HG03378 (cell line): ENCODE results near the gene CMTM1.
"Not testable (repeated sequence)": the region's sequence is repeated elsewhere in the genome, so short reads cannot be mapped to it uniquely, and the experiment has no call there.

Experiments used
- ATAC-seq: cut with Tn5 transposase; IDR thresholded peaks from one replicate; pipeline ENCODE4 v1.9.1; 2021; ENCODE audit warnings: mild to moderate bottlenecking, moderate library complexity; ENCODE audit not compliant: unreplicated experiment

Gene CMTM1

DNA sequence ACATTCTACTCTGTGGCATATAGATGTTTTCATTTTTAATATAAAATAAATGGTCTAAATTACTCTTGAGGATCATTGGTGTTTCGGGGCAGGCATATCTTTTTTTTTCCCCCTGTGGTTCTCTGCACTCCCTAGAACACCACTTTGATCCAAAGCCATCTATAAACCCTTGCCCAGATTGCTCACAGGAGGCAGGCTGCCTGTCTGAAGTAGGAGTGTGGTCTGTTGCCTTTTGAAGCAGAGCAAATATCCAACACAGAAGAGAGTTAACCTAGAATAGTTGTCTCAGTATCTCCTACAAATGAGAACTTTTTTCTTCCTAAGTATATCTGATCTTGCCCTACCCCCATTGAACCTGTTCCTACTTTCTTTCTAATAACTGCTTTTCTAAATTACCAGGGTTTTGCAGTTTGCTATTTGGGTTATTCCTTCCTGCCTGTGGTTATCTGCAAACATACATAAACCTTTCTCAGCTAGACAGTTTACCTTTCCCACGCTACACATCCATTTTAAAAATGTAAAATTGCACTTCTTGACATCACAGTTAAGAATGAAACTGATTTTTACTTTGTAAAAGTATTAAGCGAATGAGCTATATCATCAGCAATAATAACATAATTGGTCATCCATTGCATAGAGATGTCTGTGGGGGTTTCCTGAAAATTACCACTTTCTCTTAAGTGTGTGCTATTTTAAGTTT, 4.7 kb upstream of the CMTM1 start:
- ATAC-seq, result no peak

DNA sequence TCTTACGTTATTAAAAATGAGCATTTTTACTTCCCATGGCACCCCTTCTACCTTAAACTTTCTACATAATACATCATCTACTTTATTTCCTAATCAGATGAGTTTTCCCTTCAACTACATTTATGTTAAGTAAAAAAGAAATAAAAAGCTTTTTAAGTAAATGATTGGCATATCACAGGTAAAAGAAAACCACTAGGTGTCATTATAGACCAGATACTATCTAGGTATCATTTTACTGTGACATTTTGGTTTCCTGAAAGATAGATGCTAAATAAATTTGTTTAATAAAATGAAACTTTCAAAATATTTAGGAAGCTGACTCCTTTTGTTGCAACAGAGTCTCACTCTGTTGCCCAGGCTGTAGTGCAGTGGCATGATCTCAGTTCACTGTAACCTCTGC, 3.8 kb upstream of the CMTM1 start:
- no peak for ATAC-seq

DNA sequence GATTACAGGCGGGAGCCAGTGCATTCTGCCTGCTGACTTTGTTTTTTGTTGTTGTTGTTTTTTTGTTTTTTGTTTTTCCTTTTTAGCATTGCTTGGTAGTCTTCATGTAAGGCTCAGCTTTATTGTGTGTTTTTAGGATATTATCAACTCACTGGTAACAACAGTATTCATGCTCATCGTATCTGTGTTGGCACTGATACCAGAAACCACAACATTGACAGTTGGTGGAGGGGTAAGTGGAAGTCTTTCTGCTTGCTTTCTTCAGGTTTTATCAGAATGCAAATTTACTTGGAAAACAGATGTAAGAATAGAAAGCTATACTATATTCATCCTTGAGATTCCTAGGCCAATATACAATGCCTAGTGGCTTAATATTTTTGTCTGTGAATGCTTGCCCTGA, 3.3 kb upstream of the CMTM1 start:
- no peak for ATAC-seq

DNA sequence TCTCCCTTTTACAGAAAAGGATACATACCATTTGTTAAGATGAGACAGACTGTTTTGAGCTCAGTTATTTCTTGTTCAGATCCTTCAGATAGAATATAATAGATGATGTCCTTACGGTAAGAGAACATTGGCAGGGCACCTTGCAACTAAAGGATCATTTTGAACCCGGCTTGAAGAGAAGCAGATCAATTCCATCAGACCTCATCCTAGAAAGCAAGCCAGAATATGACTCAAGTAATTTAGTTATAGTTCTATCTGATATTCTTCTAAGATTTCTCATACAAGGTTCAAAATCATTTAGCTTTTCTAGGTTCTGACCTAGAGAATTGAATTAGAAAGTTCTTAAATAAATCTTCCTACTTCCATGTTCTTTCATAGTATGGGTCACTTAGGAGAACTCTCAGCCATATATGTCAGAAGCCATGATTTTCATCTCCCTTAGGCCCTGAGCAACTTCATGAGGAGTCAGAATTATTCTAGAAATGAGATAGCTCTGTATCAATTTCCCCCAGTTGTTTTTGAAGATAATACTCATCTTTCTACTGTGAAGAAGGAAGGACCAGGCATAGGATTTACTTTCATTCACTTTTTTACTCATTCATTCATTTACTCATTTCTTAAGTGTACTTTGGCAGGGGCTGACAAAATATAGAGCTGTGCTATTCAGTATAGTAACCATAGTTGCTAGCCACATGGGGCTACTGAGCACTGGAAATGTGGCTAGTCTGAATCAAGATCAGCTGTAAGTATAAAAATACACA, 2.5 kb upstream of the CMTM1 start:
- ATAC-seq, result no peak

DNA sequence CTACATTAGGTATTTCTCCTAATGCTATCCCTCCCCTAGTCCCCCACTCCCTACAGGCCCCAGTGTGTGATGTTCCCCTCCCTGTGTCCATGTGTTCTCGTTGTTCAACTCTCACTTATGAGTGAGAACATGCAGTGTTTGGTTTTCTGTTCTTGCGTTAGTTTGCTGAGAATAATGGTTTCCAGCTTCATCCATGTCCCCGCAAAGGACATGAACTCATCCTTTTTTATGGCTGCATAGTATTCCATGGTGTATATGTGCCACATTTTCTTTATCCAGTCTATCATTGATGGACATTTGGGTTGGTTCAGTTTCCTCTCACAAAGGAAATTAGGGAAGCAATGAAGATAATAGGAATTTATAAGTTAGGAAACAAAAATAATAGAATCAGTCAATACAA, 1.0 kb downstream of the CMTM1 start:
- ATAC-seq, result not testable (repeated sequence)

DNA sequence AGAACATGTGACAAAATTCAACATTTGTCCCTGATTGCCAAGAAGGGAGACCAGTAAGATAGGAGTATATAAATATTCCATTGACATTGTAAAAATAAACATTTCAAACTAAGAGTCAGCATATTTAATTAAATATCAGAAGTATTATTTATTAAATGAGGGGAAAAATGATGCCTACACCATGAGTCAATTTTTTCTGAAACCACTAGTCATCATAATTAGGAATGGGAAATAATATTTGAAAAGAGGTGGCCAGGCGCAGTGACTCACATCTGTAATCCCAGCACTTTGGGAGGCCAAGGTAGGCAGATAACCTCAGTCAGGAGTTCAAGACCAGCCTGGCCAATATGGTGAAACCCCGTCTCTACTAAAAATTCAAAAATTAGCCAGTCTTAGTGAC, 2.1 kb downstream of the CMTM1 start:
- ATAC-seq, result no peak

DNA sequence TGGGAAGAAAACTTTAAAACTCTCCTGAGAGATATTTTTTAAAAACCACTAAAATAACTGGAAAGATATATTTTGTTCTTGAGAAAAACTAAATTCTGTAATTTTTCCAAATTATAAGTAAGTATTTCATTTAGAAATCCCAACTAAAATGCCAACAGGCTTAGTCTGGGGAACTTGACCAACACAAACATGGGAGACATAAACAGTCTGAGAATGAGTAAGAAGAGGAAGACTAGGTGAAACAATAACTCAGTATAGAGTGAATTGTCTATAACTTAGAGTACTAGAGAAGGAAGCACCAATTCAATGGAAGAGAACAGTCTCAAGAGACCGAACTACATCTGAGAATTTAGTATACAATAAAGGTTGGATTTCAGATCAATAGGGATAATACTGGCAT, 2.9 kb downstream of the CMTM1 start:
- ATAC-seq, result no peak

DNA sequence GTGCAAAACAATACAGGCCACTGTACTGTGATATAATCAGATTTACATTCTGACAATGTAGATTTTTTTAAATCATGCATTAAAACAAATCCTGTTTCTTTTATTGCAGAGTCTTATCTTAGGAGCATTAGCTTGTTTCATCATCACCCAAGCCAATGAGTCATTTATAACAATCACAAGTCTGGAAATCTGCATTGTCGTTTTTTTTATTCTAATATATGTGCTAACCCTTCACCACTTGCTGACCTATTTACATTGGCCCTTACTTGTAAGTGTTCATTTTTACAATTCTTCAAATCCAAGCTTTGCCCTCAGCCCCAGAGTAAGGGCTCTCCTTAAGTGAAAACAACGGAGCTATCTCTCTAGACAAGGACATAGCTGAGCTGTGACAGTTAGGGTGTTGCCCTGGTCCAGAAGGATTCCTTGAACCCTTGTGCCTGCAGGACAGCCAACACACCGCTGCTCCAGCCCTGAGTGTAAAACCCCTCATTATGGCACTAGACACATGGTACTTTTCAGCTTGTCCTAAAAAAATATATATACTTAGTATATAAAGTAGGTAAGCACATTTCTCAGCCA, 3.7 kb downstream of the CMTM1 start:
- no peak for ATAC-seq

DNA sequence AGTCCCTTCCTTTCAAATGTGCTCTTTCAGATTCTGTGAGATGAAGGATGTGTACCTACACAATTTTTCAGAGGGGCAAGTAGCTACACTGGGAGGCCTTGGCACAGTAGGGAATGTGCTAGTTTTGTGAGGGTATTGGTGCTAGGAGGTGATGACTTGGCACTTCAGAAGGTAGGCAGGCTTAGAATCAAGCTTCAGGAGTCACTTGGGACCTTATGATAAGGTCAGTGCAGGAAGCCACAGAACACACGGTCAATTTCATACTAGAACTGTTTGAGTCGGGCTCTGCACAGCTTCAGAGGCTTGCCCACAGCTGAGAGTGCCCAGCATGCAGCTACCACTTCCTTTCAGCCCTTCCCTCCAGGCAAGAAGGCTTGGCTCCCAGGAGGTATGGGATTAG, 6.1 kb downstream of the CMTM1 start:
- no peak for ATAC-seq

DNA sequence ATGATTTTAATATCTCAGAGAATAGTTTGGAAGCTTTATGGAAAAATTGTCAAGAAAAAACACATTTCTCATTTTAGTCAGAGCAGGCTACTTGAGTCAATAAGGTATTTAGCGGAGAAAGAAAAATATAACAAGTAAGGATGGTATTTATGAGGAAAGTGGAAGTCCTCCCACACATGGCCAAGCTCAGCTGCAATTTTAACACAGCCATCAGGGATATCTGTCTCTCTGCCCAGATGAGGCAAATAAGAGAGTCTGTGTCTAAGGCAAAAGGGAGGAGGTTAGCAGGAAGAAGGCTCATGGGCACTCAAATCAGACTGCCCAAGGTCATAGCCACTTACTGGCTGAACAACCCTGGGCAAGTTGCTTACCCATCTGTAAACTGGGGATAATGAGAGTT, 7.8 kb downstream of the CMTM1 start:
- no peak for ATAC-seq

DNA sequence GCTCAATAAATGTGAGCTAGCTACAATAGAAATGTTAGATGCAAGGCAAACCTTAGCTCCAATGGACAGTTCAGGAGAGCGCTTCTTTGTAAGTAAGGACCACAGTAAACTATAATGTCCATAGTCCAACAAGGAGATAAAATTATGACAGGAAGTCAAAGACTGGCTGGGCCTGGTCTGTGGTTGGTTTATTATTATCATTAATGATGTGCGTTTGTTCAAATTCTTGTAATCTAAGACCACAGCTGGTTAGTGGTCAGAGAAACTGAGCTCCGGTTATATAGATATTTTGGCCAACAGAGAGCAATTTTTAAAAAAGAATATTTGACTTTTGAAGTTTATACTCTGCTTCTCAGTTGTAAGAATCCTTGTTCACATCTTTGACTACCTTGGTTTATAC, 8.3 kb downstream of the CMTM1 start:
- no peak for ATAC-seq

DNA sequence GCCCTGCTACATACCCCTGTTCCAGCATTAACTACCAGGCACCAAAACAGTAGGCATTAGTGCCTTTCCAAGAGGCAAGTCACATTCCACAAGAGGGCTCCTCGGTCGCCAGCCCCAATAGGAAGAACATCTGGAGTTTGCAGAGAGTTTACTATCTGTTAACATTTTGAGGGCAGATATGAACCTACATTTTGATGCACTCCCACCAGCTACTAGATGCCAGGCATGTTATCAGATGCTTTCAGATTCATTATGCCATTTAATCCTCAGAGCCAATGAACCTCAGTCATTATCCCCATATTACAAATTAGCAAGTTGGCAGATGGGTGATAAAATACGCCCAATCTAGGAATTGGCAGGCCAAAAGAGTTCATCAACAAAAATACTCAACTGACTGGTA, 8.8 kb downstream of the CMTM1 start:
- no peak for ATAC-seq

DNA sequence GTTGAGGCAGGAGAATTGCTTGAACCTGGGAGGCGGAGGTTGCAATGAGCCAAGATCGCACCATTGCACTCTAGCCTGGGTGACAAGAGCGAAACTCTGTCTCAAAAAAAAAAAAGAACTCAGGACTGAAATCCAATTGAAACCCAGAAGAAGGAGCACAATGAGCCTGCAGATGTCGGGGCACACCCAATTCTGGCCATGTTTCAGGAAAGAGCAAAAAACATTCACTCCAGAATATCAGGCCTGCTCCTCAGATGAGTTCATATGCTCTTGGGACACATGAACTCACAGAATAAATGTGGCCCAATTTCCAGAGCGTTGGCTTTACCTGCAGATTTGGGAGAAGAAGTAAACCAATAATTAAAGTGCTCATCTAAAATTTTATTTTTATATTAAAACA, 10.1 kb downstream of the CMTM1 start:
- no peak for ATAC-seq

DNA sequence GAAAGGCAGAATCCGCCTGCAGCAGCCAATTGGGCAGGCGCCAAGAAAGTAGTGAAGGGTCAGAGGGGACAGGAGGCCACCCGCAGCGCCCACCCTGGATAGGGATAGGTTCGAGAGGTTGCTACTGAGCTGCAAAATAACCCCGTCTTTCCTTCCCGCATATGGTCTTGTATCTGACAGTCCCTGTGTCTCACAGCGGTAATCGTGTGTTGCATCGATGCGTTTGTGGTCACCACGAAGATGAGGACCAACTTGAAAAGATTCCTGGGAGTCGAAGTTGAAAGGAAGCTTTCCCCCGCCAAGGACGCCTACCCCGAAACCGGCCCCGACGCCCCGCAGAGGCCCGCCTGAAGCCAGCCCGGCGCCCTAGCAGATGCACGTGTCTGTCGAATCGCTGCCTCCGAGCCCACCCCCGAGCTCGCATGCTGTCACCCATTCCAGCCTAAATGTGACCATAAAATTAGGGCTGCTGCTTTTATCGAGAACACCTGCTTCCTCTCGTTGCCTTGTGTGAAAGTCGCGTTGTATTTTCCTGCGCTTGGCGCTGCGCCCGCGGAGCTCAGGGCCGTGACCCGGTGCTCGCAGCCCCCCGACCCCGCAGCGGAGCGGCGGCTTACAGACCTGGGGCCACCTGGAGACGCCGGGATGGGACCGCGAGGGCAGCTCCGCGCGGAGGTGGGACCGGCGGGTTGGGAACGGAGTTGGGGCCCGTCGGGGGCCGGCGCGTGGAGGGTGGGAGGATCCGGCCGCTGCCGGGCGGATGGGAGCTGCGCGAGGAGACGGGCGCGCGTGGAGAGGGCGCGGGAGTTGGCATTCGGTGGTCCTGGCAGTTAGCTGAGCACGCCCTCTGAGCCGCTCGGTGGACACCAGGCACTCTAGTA, 12.7 kb downstream of the CMTM1 start, which contains the start of gene CMTM2:
CMTM2 (plus strand) TSS at position 813 of the 881 bp plus-strand sequence. CDS start 145 bp downstream, outside the sequence.
- ATAC-seq, result no peak

DNA sequence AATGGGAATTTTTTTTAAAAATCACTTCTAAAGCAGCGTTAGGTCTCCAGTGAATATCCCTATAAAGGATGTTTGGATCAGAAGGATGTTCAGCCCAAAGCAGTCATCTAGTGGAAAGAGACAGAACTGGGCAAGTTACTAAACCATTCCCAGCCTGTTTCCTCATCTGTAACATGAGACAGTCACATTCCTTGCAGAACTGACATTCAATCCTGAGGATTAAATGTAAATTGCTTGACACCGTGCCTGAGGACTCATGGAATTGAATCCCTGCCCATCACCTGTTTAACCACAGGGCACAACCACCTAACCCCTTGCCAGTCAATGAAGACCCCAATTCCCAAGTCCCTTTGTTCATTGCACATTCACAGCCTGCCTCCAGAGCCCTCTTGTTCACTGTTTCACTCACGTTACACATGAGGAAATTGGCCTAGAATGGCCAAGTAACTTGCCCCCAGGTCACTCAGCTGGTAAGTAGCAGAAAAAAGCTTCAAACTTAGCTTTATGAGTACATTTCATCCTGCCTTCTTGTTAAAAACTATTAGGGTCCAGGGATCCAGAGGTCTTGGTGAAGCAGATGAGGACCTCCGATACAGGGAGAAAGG, 14.5 kb downstream of the CMTM1 start:
- ATAC-seq, result no peak

DNA sequence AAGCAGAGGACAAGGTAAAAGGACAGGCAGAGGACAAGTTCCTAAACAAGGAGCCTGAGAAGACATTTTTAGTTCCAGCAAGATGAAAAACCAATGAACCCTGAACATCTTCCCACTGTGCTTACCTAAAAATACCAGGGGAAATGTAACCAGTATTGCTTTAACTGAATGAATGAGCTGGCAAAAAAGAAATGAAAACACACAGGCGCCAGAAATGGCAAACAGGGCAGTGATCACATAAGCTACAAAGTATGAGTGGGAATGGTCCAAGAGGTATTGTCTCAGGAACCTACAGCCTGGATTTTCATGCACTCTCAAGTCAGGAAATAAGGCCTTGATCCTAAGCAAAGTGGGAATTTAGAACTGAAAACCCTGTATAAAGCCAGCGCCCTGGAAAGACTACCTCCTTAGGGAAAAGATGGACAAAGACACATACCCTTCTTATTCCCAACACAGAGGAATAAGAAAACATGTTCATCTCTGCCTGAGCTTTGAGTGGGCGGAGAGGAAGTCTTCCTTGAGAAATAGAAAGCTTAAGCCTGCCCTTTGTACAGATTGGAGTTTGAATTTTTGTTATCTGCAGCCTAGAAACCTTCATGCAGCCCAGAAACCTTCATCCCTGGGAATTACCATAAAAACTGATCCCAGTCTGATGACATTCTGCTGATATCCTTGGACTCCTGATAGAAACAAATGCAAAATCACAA, 15.2 kb downstream of the CMTM1 start:
- no peak for ATAC-seq

DNA sequence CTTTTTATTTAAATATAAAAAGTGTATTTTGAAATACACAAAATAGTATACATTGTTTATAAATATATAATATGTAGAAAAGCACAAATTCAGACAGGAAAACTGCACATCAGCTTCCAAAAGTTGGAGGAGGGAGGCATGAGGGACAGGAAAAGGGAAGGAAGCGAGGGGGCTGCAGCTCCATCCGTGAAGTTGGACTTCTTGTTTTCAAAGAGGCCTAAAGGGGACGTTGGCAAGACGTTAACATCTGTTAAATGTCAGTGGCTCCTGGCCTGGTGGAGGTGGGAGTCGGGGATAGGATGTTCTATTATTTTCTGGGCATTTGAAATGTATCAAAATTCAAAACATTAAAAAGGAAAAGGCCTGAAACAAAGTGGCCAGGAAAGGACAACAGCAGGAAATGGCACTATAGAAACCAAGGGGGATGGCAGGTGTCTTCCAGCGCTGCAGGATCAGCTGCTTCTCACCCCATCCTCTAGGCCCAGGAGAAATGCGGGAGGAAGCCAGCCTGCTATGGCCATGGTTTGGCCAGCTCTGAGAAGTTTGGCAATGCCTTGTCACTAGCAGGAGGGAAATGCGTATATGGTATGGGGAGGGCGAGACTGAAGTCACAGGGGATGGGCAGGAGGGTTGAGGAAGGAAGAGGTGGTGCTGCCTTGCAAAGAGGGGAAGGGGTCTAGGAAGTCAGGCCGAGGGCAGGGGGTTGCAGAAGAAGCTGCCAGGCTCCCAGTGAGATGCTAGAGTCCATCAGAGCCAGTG, 19.4 kb downstream of the CMTM1 start:
- ATAC-seq, result no peak

DNA sequence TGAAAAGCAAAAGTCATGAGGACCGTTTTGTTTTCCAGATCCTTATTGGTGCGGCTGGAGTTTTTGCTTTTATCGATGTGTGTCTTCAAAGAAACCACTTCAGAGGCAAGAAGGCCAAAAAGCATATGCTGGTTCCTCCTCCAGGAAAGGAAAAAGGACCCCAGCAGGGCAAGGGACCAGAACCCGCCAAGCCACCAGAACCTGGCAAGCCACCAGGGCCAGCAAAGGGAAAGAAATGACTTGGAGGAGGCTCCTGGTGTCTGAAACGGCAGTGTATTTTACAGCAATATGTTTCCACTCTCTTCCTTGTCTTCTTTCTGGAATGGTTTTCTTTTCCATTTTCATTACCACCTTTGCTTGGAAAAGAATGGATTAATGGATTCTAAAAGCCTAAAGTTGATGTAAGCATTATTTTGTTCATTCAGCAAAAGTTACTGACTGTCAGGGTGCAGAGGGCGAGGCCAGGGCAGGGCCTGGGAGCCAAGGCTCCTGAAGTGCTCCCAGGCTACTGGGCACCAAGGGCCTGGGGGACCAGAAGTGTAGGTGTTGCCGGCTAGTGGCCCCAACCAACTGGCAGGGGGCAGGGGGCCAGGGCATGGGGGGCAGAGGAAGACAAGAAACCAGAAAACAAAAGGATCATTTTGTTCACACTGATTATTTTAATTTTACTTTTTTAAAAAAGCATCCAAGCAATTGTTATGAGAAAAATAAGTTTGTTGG, 21.8 kb downstream of the CMTM1 start:
- no peak for ATAC-seq
